H9 (cell line): ENCODE data around the gene ESM1. TPM values are rescaled to one million over a fixed set of nuclear protein-coding genes. Genes with fewer than 3 reads are reported as not detected.

Experiments
- DNase-seq: peaks from one replicate; pipeline ENCODE4 v3.0.0-alpha.2; 2017
- H2AFZ ChIP-seq: one replicate; pipeline ENCODE4 v1.6.1; 2013; ENCODE audit warnings: mild to moderate bottlenecking, low read length, control low read depth, moderate library complexity
- H2AK5ac ChIP-seq: 2 replicates; pipeline ENCODE4 v1.6.1; 2013; ENCODE audit warnings: low read length, control low read depth, mixed read lengths; ENCODE audit not compliant: insufficient read length
- H2BK120ac ChIP-seq: one replicate; pipeline ENCODE4 v1.6.1; 2013; ENCODE audit warnings: low read depth, mild to moderate bottlenecking, low read length, control low read depth, inconsistent platforms; ENCODE audit not compliant: poor library complexity, severe bottlenecking
- H2BK12ac ChIP-seq: 2 replicates; pipeline ENCODE4 v1.6.1; 2013; ENCODE audit warnings: low read length, control low read depth, mixed read lengths, low read depth; ENCODE audit not compliant: insufficient read length
- H2BK15ac ChIP-seq: 2 replicates; pipeline ENCODE4 v1.6.1; 2013; ENCODE audit warnings: low read depth, low read length, control low read depth
- H2BK20ac ChIP-seq: one replicate; pipeline ENCODE4 v1.6.1; 2013; ENCODE audit warnings: low read depth, mild to moderate bottlenecking, low read length, control low read depth, inconsistent platforms; ENCODE audit not compliant: poor library complexity, severe bottlenecking
- H2BK5ac ChIP-seq: 2 replicates; pipeline ENCODE4 v1.6.1; 2013; ENCODE audit warnings: low read length, control low read depth, mixed read lengths; ENCODE audit not compliant: insufficient read length
- H3K14ac ChIP-seq: 2 replicates; pipeline ENCODE4 v1.6.1; 2013; ENCODE audit warnings: low read length, control low read depth; ENCODE audit not compliant: insufficient read depth
- H3K18ac ChIP-seq: 2 replicates; pipeline ENCODE4 v1.6.1; 2013; ENCODE audit warnings: low read depth, mild to moderate bottlenecking, mixed read lengths, low read length, control low read depth; ENCODE audit not compliant: insufficient read length
- H3K23ac ChIP-seq: 2 replicates; pipeline ENCODE4 v1.6.1; 2013; ENCODE audit warnings: low read length, control low read depth, mixed read lengths, low read depth; ENCODE audit not compliant: insufficient read length
- H3K23me2 ChIP-seq: 2 replicates; pipeline ENCODE4 v1.6.1; 2013; ENCODE audit warnings: low read depth, mild to moderate bottlenecking, mixed read lengths, low read length, control low read depth; ENCODE audit not compliant: insufficient read length, poor library complexity, severe bottlenecking
- H3K27ac ChIP-seq: 2 replicates; pipeline ENCODE4 v1.5.1; 2013; ENCODE audit warnings: low read length, control low read depth, mixed read lengths, low read depth; ENCODE audit not compliant: insufficient read length
- H3K27me3 ChIP-seq: 2 replicates; pipeline ENCODE4 v1.6.1; 2013; ENCODE audit warnings: low read length, control low read depth, inconsistent platforms; ENCODE audit not compliant: insufficient read depth
- H3K4ac ChIP-seq: 2 replicates; pipeline ENCODE4 v1.6.1; 2013; ENCODE audit warnings: low read depth, mild to moderate bottlenecking, control low read depth, inconsistent platforms, low read length, moderate library complexity
- H3K4me1 ChIP-seq: 2 replicates; pipeline ENCODE4 v1.6.1; 2013; ENCODE audit warnings: low read length, control low read depth, inconsistent platforms; ENCODE audit not compliant: insufficient read depth
- H3K4me2 ChIP-seq: 2 replicates; pipeline ENCODE4 v1.6.1; 2013; ENCODE audit warnings: low read length, control low read depth, mixed read lengths; ENCODE audit not compliant: insufficient read length, insufficient read depth
- H3K56ac ChIP-seq: 2 replicates; pipeline ENCODE4 v1.6.1; 2013; ENCODE audit warnings: low read depth, mild to moderate bottlenecking, mixed read lengths, low read length, control low read depth; ENCODE audit not compliant: insufficient read length
- H3K79me1 ChIP-seq: 2 replicates; pipeline ENCODE4 v1.6.1; 2013; ENCODE audit warnings: low read depth, mild to moderate bottlenecking, moderate library complexity, low read length, control low read depth, inconsistent platforms; ENCODE audit not compliant: insufficient read depth, poor library complexity, severe bottlenecking
- H3K79me2 ChIP-seq: 2 replicates; pipeline ENCODE4 v1.6.1; 2013; ENCODE audit warnings: low read length, control low read depth, inconsistent platforms; ENCODE audit not compliant: insufficient read depth
- H3K9ac ChIP-seq: 2 replicates; pipeline ENCODE4 v1.6.1; 2013; ENCODE audit warnings: low read length, control low read depth, mixed read lengths; ENCODE audit not compliant: insufficient read length; ENCODE audit errors: extremely low read depth
- H3K9me3 ChIP-seq: one replicate; pipeline ENCODE4 v1.6.1; 2013; ENCODE audit warnings: low read depth, low read length, inconsistent platforms; ENCODE audit not compliant: control insufficient read depth
- H3T11ph ChIP-seq: one replicate; pipeline ENCODE4 v1.6.1; 2013; ENCODE audit warnings: mild to moderate bottlenecking, low read length, control low read depth, inconsistent platforms
- H4K20me1 ChIP-seq: one replicate; pipeline ENCODE4 v1.6.1; 2013; ENCODE audit not compliant: control insufficient read depth, insufficient read length, insufficient read depth
- H4K5ac ChIP-seq: 2 replicates; pipeline ENCODE4 v1.6.1; 2013; ENCODE audit warnings: low read depth, mild to moderate bottlenecking, mixed read lengths, low read length, control low read depth; ENCODE audit not compliant: insufficient read length
- H4K8ac ChIP-seq: replicated peaks from 2 replicates; pipeline ENCODE4 v1.6.1; 2013; ENCODE audit warnings: low read length, control low read depth, mixed read lengths, low read depth; ENCODE audit not compliant: insufficient read length
- H4K91ac ChIP-seq: 2 replicates; pipeline ENCODE4 v1.6.1; 2013; ENCODE audit warnings: low read depth, mild to moderate bottlenecking, moderate library complexity, mixed read lengths, low read length, control low read depth; ENCODE audit not compliant: insufficient read length
- H3K27ac Mint-ChIP-seq, 3 experiments: 2 replicates in 2 of 3; 3 replicates in 1 of 3; pipeline ENCODE4 v1.8.0; 2020 to 2021; ENCODE audit warnings: mixed read lengths in 3 of 3, mild to moderate bottlenecking in 1 of 3, moderate library complexity in 1 of 3
- H3K27me3 Mint-ChIP-seq: 2 replicates; pipeline ENCODE4 v1.8.0; 2021; ENCODE audit warnings: low read depth, mild to moderate bottlenecking, moderate library complexity, mixed read lengths
- H3K36me3 Mint-ChIP-seq, 3 experiments: 2 replicates in 2 of 3; 3 replicates in 1 of 3; pipeline ENCODE4 v1.8.0; 2020 to 2021; ENCODE audit warnings: low read depth in 3 of 3, mixed read lengths in 3 of 3; ENCODE audit not compliant: insufficient read depth in 1 of 3
- H3K4me1 Mint-ChIP-seq, 2 experiments: 2 replicates each; pipeline ENCODE4 v1.8.0; 2020; ENCODE audit warnings: mixed read lengths in 2 of 2
- H3K4me3 Mint-ChIP-seq, 2 experiments: 2 replicates in 1 of 2; 3 replicates in 1 of 2; pipeline ENCODE4 v1.8.0; 2020 to 2021; ENCODE audit warnings: mild to moderate bottlenecking in 2 of 2, mixed read lengths in 2 of 2, moderate library complexity in 1 of 2
- H3K9me3 Mint-ChIP-seq, 2 experiments: 2 replicates in 1 of 2; 3 replicates in 1 of 2; pipeline ENCODE4 v1.8.0; 2020; ENCODE audit warnings: mild to moderate bottlenecking in 2 of 2, mixed read lengths in 2 of 2, moderate library complexity in 1 of 2
- CTCF ChIP-seq: fragments of 200-600 bp; sonication (generic); conservative IDR thresholded peaks from 3 replicates; pipeline ENCODE4 v1.8.0; 2021; ENCODE audit warnings: antibody characterized with exemption, mild to moderate bottlenecking
- WGBS: extraction: QIAGEN DNeasy Blood & Tissue Kit; methylation state at CpG from one replicate; pipeline ENCODE4 v1.1.7; 2013; ENCODE audit warnings: missing lambda C conversion rate, low lambda C conversion rate, mixed read lengths; ENCODE audit not compliant: insufficient read length; ENCODE audit errors: extremely low coverage; 5-methylcytosine and 5-hydroxymethylcytosine counted together
- total RNA-seq: library from RNA; stranded (reverse); gene quantifications from 2 replicates; pipeline ENCODE4 v1.2.1, GENCODE V29; 2021

ESM1 gene
- total RNA-seq, 1 experiment from 2014 or later = not detected

GRCh38 chr5:54994628-54995027, 9.2 kb upstream of the ESM1 start:
- no peaks in the 10 kb centered on the region for H3K36me3 Mint-ChIP-seq
- Histone ChIP-seq H2BK15ac (no peak overlapping the region), H2BK120ac (no peak overlapping the region), H3K27ac (no peak overlapping the region), H2AK5ac (no peak overlapping the region), H3K23ac (no peak overlapping the region), H2BK20ac (no peak overlapping the region), H3K9me3 (no peaks in the 10 kb centered on the region), H3K18ac (no peak overlapping the region), H3K9ac (no peak overlapping the region), H2BK5ac (no peak overlapping the region), H4K20me1 (no peaks in the 10 kb centered on the region), H3K4me2 (no peak overlapping the region), H4K5ac (no peak overlapping the region), H4K91ac (no peak overlapping the region), H4K8ac (no peak overlapping the region), H3K23me2 (no peaks in the 10 kb centered on the region), H2AFZ (no peak overlapping the region), H3K79me2 (no peaks in the 10 kb centered on the region), H3T11ph (no peak overlapping the region), H3K4me1 (peaks cover 4% of the 10 kb centered on the region; the same call in 1 of the 2 replicates), H3K56ac (no peak overlapping the region), H2BK12ac (no peak overlapping the region), H3K79me1 (no peaks in the 10 kb centered on the region), H3K14ac (no peak overlapping the region), H3K4ac (no peak overlapping the region), H3K27me3 (no peaks in the 10 kb centered on the region)
- no peaks in the 10 kb centered on the region; the same call in 1 of the 2 replicates for H3K27me3 Mint-ChIP-seq
- DNase-seq = no peak
- WGBS = no CpG with 5 or more reads among the region's 2 CpGs
- no peak overlapping the region for H3K4me3 Mint-ChIP-seq
- TF ChIP-seq CTCF = no peak
- no peaks in the 10 kb centered on the region; a peak in 1 of 5 replicates for H3K9me3 Mint-ChIP-seq
- H3K4me1 Mint-ChIP-seq = peaks cover 20 to 24% of the 10 kb centered on the region in 2 experiments
- H3K27ac Mint-ChIP-seq = no peak overlapping the region
